Neural cell (in vitro differentiated cells): ENCODE measurements around the gene EHD1. TPM values are rescaled to one million over a fixed set of nuclear protein-coding genes. Genes with fewer than 3 reads are reported as not detected.

Experiments
- H2AFZ ChIP-seq: fragments of 200-600, 300-800 bp; sonication (generic), shearing (Covaris generic); 2 replicates; pipeline ENCODE4 v1.6.0; 2014; ENCODE audit warnings: low read depth, mild to moderate bottlenecking, antibody characterized with exemption, low read length, moderate library complexity
- H3F3A ChIP-seq: fragments of 200-600 bp; shearing (Covaris generic); 2 replicates; pipeline ENCODE4 v1.6.1; 2016; ENCODE audit warnings: mild to moderate bottlenecking, moderate library complexity, mixed read lengths, antibody characterized with exemption, low read length; ENCODE audit not compliant: insufficient read depth, poor library complexity, severe bottlenecking
- H3K27ac ChIP-seq: fragments of 200-600, 300-800 bp; sonication (generic), shearing (Covaris generic); 2 replicates; pipeline ENCODE4 v1.5.1; 2014; ENCODE audit warnings: mild to moderate bottlenecking, low read length, moderate library complexity
- H3K27me3 ChIP-seq: fragments of 300-800, 200-600 bp; sonication (generic), shearing (Covaris generic); 2 replicates; pipeline ENCODE4 v1.6.0; 2014; ENCODE audit warnings: mild to moderate bottlenecking, low read depth, low read length, moderate library complexity; ENCODE audit not compliant: insufficient read depth
- H3K36me3 ChIP-seq: fragments of 300-800, 200-600 bp; sonication (generic), shearing (Covaris generic); 2 replicates; pipeline ENCODE4 v1.5.1; 2014; ENCODE audit warnings: mild to moderate bottlenecking, antibody characterized with exemption, low read length, moderate library complexity; ENCODE audit not compliant: insufficient read depth
- H3K4me2 ChIP-seq: fragments of 300-800, 200-600 bp; sonication (generic), shearing (Covaris generic); 2 replicates; pipeline ENCODE4 v1.6.0; 2014; ENCODE audit warnings: mild to moderate bottlenecking, low read length
- H3K4me3 ChIP-seq: fragments of 300-800, 200-600 bp; sonication (generic), shearing (Covaris generic); 2 replicates; pipeline ENCODE4 v1.5.1; 2014; ENCODE audit warnings: mild to moderate bottlenecking, low read length, moderate library complexity
- H3K79me2 ChIP-seq: fragments of 200-600 bp; shearing (Covaris generic); replicated peaks from 2 replicates; pipeline ENCODE4 v1.6.0; 2014; ENCODE audit warnings: mild to moderate bottlenecking, low read length, moderate library complexity; ENCODE audit not compliant: insufficient read depth
- H3K9ac ChIP-seq: fragments of 300-800, 200-600 bp; sonication (generic), shearing (Covaris generic); 2 replicates; pipeline ENCODE4 v1.6.1; 2016; ENCODE audit warnings: mild to moderate bottlenecking, low read length, mixed read lengths
- H3K9me2 ChIP-seq: fragments of 200-600 bp; shearing (Covaris generic); 2 replicates; pipeline ENCODE4 v1.6.1; 2016; ENCODE audit warnings: mild to moderate bottlenecking, low read length, mixed read lengths; ENCODE audit not compliant: insufficient read depth
- H3K9me3 ChIP-seq: fragments of 200-600, 300-800 bp; sonication (generic), shearing (Covaris generic); 2 replicates; pipeline ENCODE4 v1.6.1; 2016; ENCODE audit warnings: mild to moderate bottlenecking, mixed run types, low read length, moderate library complexity, mixed read lengths
- H4K20me1 ChIP-seq: fragments of 200-600 bp; shearing (Covaris generic); 2 replicates; pipeline ENCODE4 v1.6.1; 2016; ENCODE audit warnings: mild to moderate bottlenecking, mixed run types; ENCODE audit not compliant: insufficient read depth
- CTCF ChIP-seq: fragments of 450-650 bp; IDR thresholded peaks from 2 replicates; pipeline ENCODE4 v1.5.1; 2014; ENCODE audit warnings: antibody characterized with exemption, mild to moderate bottlenecking, moderate library complexity; ENCODE audit not compliant: poor library complexity, severe bottlenecking
- EP300 ChIP-seq: fragments of 450-650 bp; conservative IDR thresholded peaks from 2 replicates; pipeline ENCODE4 v1.6.1; 2014; ENCODE audit warnings: antibody characterized with exemption, mild to moderate bottlenecking, moderate library complexity; ENCODE audit not compliant: poor library complexity, severe bottlenecking
- EZH2 ChIP-seq: fragments of 200-600, 300-800 bp; shearing (Covaris generic), sonication (generic); IDR thresholded peaks from 2 replicates; pipeline ENCODE4 v1.6.1; 2014; ENCODE audit warnings: antibody characterized with exemption, low read length, borderline replicate concordance, mild to moderate bottlenecking; ENCODE audit not compliant: insufficient read depth, poor library complexity, severe bottlenecking
- MXI1 ChIP-seq: fragments of 450-650 bp; conservative IDR thresholded peaks from 2 replicates; pipeline ENCODE4 v1.6.1; 2014; ENCODE audit warnings: antibody characterized with exemption, mild to moderate bottlenecking; ENCODE audit not compliant: poor library complexity, severe bottlenecking
- POLR2AphosphoS5 ChIP-seq: IDR thresholded peaks from 2 replicates; pipeline ENCODE4 v1.6.1; 2012
- RAD21 ChIP-seq: fragments of 450-650 bp; conservative IDR thresholded peaks from 2 replicates; pipeline ENCODE4 v1.6.1; 2014; ENCODE audit warnings: antibody characterized with exemption, mild to moderate bottlenecking, moderate library complexity
- REST ChIP-seq: IDR thresholded peaks from 2 replicates; pipeline ENCODE4 v1.6.1; 2012; ENCODE audit warnings: borderline replicate concordance
- SMC3 ChIP-seq: fragments of 450-650 bp; conservative IDR thresholded peaks from 2 replicates; pipeline ENCODE4 v1.6.1; 2014; ENCODE audit warnings: antibody characterized with exemption, mild to moderate bottlenecking, moderate library complexity; ENCODE audit not compliant: poor library complexity
- TAF1 ChIP-seq: IDR thresholded peaks from 2 replicates; pipeline ENCODE4 v1.6.1; 2012; ENCODE audit warnings: low read depth
- polyA plus RNA-seq: library from polyadenylated mRNA; depleted of rRNA; stranded (reverse); fragments of >200 nt; gene quantifications from 2 replicates; pipeline ENCODE4 v1.2.3, GENCODE V29; 2014

EHD1 gene
- polyA plus RNA-seq, 1 donor from 2014 or later = 26.4 TPM

GRCh38 chr11:64856382-64857227, 21.8 kb downstream of the EHD1 start:
- H3K36me3 ChIP-seq = no peaks in the 10 kb centered on the region
- TF ChIP-seq REST = no peak
- TF ChIP-seq RAD21 = no peak
- no peak for TF ChIP-seq MXI1
- TF ChIP-seq TAF1 = no peak
- TF ChIP-seq SMC3 = no peak
- TF ChIP-seq EP300 = no peak
- no peak for TF ChIP-seq EZH2
- TF ChIP-seq CTCF = no peak
- no peak for TF ChIP-seq POLR2AphosphoS5
- no peak overlapping the region for H3K4me3 ChIP-seq
- no peaks in the 10 kb centered on the region for H3K9me3 ChIP-seq
- no peaks in the 10 kb centered on the region for H4K20me1 ChIP-seq
- no peak overlapping the region for H3K4me2 ChIP-seq
- no peaks in the 10 kb centered on the region for H3K79me2 ChIP-seq
- H3K9me2 ChIP-seq = no peaks in the 10 kb centered on the region
- H2AFZ ChIP-seq = no peak overlapping the region
- H3F3A ChIP-seq = no peaks in the 10 kb centered on the region
- H3K27ac ChIP-seq = no peak overlapping the region
- no peaks in the 10 kb centered on the region for H3K27me3 ChIP-seq
- H3K9ac ChIP-seq = no peak overlapping the region

DNA sequence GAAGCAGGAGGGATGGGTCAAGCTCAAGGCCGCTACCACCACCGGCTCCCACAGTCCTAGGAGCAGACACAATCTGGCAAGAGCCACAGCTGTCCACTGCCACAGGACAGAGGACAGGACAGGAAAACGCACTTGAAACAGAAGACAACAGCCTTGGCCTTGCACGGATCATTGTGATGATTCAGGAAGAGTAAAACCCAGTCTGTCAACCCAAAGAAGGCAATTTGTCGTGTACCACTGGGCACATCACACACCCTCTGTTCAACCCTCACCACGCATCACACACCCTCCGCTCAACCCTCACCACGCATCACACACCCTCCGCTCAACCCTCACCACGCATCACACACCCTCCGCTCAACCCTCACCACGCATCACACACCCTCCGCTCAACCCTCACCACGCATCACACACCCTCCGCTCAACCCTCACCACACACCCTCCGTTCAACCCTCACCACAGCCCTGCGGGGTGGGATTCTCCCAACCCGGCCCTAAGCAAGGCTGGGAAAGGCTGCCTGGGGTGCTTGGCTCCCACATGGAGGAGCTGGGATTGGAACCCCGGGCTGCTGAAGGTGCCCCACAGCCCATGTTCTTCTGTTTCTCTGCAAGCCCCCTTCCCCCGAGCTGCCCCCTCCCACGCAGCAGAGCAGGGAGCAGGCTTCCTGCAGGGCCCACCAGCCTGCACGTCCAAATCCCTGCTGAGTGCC, 22.7 kb downstream of the EHD1 start:
- Histone ChIP-seq H3K27me3 (no peaks in the 10 kb centered on the region), H3K79me2 (no peaks in the 10 kb centered on the region), H3K36me3 (no peaks in the 10 kb centered on the region), H3K9ac (no peak overlapping the region), H2AFZ (no peak overlapping the region), H3F3A (no peaks in the 10 kb centered on the region), H3K4me3 (no peak overlapping the region), H3K9me2 (no peaks in the 10 kb centered on the region), H3K27ac (no peak overlapping the region), H3K9me3 (no peaks in the 10 kb centered on the region), H3K4me2 (no peak overlapping the region), H4K20me1 (no peaks in the 10 kb centered on the region)
- no peak for TF ChIP-seq MXI1
- no peak for TF ChIP-seq SMC3
- TF ChIP-seq EZH2 = no peak
- no peak for TF ChIP-seq REST
- TF ChIP-seq CTCF = no peak
- TF ChIP-seq RAD21 = no peak
- no peak for TF ChIP-seq POLR2AphosphoS5
- TF ChIP-seq EP300 = no peak
- no peak for TF ChIP-seq TAF1
